Spleen (tissue), 7 donors: ENCODE data around the gene WDR35.

Experiments used
- POLR2AphosphoS5 ChIP-seq, 3 donors: sonication (generic); formaldehyde crosslinking; IDR thresholded peaks; one replicate each; pipeline ENCODE4 v1.5.1; 2017; ENCODE audit warnings: antibody characterized with exemption in 3 of 3
- TF ChIP-seq, protein P1 (sequence below), 11 experiments: fragments of 200-600 bp in 7 of 11; fragments of 450-650 bp in 4 of 11; sonication (generic) in 4 of 11; IDR thresholded peaks in 8 of 11; conservative IDR thresholded peaks in 3 of 11; 1 replicate in 7 of 11; 2 replicates in 4 of 11; pipeline versions ENCODE4 v1.4.0 to v1.8.0; 2016 to 2021; ENCODE audit warnings: antibody characterized with exemption in 11 of 11, inconsistent platforms in 4 of 11, mild to moderate bottlenecking in 1 of 11
- donor health status: DM: no; HTN: no; CAD: no; lungs with moderate emphysema.
- donor health status: DM: no; HTN: no; CAD: no.
- donor health status: DM: no; HTN: no; CAD: no.

DNA sequence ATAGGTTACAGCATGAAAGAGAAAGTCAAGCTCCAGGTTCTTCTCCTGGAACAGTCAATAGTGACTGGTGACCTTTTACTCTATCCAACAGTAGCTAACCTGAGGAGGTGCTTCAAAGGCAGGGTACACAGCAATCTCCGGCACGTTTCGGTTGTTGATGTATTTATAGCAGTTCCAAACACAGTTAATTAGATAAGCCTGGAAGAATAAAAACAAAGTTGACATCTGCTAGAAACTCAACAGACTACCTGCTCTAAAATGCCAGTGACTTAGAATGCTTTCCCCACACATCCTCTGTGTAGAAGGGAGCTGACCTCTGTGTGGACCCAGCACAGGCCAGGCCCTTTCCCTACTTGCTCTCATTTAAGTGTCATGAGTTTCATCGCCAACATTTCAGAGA lies 44.3 kb upstream of the WDR35 start:
- TF ChIP-seq, protein P1, sequence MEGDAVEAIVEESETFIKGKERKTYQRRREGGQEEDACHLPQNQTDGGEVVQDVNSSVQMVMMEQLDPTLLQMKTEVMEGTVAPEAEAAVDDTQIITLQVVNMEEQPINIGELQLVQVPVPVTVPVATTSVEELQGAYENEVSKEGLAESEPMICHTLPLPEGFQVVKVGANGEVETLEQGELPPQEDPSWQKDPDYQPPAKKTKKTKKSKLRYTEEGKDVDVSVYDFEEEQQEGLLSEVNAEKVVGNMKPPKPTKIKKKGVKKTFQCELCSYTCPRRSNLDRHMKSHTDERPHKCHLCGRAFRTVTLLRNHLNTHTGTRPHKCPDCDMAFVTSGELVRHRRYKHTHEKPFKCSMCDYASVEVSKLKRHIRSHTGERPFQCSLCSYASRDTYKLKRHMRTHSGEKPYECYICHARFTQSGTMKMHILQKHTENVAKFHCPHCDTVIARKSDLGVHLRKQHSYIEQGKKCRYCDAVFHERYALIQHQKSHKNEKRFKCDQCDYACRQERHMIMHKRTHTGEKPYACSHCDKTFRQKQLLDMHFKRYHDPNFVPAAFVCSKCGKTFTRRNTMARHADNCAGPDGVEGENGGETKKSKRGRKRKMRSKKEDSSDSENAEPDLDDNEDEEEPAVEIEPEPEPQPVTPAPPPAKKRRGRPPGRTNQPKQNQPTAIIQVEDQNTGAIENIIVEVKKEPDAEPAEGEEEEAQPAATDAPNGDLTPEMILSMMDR (IDR thresholded peaks at IDR 0.05 in 8 of 11, conservative IDR thresholded peaks at IDR 0.05 in 3 of 11): no peak
- no peak for TF ChIP-seq POLR2AphosphoS5 (IDR thresholded peaks at IDR 0.05)
